ENCODE measurements around the gene PBX2.

The PBX2 gene

DNA sequence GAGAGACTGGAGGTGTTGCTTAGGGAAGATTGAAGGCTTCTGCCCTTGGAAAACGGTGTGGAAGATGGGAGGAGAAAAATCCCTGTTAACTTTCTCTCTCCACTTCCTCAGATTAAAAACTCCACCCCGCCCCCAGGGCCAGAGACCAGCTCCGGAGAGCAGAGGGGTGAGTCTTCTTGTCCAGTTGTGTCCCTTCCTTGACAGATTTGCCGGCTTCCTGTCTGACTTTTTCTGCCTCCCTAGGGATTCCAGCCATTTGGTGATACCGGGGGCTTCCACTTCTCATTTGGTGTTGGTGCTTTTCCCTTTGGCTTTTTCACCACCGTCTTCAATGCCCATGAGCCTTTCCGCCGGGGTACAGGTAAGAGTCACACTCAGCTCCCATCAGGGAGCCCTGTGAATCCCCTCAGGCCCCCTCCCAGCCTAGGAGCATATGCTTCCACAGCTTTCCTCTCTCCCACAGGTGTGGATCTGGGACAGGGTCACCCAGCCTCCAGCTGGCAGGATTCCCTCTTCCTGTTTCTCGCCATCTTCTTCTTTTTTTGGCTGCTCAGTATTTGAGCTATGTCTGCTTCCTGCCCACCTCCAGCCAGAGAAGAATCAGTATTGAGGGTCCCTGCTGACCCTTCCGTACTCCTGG lies 10.1 kb downstream of the PBX2 start:
- no peaks in the 10 kb centered on the region for H3K27me3 ChIP-seq (ENCODE audit: insufficient read depth, low read length)
- no peak overlapping the region for H3K4me3 ChIP-seq (ENCODE audit: low read length)
- peaks cover 27% of the 10 kb centered on the region for H3K36me3 ChIP-seq (ENCODE audit: insufficient read depth, low read length)
- H3K4me1 ChIP-seq (ENCODE audit: insufficient read depth, low read length), result peaks cover 29% of the 10 kb centered on the region
- H2AFZ ChIP-seq (ENCODE audit: low read depth, low read length), result no peak overlapping the region
- no peaks in the 10 kb centered on the region for H3K9me3 ChIP-seq (ENCODE audit: low read length)

DNA sequence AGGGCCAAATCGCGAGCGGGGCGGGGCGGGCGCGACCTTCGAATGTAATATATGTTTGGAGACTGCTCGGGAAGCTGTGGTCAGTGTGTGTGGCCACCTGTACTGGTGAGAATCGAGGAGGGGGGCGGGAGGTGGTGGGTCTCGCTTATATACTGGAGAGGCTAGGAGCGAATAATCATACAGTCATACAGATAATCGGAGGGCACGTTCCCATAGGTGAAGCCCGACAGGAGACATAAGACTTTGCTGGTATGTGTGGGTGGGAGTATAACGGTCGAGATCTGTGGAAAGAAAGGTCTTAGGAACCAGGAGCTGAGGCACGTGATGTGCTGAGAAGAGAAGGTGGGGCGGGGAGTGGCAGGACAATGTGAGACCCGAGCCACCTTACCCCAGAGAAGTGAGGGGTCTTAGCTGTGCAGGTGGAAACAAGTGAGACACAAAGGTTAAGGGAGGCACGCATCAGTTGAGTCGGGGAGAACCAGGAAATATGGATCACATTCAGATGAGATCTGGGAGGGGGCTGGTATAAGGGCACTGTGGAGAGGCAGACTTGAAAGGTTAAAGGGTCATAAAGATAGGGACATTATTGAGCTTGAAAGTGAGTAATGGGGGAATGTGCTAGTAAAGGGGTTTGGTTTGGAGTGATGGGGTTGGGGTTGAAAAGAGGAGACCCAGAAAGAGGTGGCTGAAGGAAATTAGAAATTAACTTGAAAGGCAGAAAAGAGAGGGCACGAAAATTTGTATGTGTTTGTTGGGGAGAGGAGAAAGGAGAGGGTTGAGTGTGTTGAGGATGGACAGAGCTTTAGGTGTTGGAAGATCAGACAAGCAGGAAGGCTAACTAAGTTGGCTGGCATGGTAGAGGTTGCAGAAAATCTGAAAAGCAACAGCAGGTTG lies 11.2 kb downstream of the PBX2 start:
- Histone ChIP-seq H3K36me3 (ENCODE audit: insufficient read depth, low read length) (peaks cover 34% of the 10 kb centered on the region), H3K9me3 (ENCODE audit: low read length) (no peaks in the 10 kb centered on the region), H3K4me1 (ENCODE audit: insufficient read depth, low read length) (peaks cover 37% of the 10 kb centered on the region), H2AFZ (ENCODE audit: low read depth, low read length) (no peak overlapping the region), H3K27me3 (ENCODE audit: insufficient read depth, low read length) (no peaks in the 10 kb centered on the region), H3K4me3 (ENCODE audit: low read length) (peak overlapping the region; percentile 62)

- Histone ChIP-seq H3K4me1 (ENCODE audit: insufficient read depth, low read length) (peaks cover 37% of the 10 kb centered on the region), H3K36me3 (ENCODE audit: insufficient read depth, low read length) (peaks cover 31% of the 10 kb centered on the region), H2AFZ (ENCODE audit: low read depth, low read length) (no peak within 1 kb of the TSS), H3K9me3 (ENCODE audit: low read length) (no peaks in the 10 kb centered on the region), H3K4me3 (ENCODE audit: low read length) (peak within 1 kb of the TSS; percentile 62), H3K27me3 (ENCODE audit: insufficient read depth, low read length) (no peaks in the 10 kb centered on the region)
Observed at GRCh38 chr6:32177788-32178546, 12.0 kb downstream of the PBX2 start, which contains the start of gene RNF5. TSS of gene RNF5 (plus strand) at chr6:32178405. CDS start at chr6:32178512, 107 bp downstream.

DNA sequence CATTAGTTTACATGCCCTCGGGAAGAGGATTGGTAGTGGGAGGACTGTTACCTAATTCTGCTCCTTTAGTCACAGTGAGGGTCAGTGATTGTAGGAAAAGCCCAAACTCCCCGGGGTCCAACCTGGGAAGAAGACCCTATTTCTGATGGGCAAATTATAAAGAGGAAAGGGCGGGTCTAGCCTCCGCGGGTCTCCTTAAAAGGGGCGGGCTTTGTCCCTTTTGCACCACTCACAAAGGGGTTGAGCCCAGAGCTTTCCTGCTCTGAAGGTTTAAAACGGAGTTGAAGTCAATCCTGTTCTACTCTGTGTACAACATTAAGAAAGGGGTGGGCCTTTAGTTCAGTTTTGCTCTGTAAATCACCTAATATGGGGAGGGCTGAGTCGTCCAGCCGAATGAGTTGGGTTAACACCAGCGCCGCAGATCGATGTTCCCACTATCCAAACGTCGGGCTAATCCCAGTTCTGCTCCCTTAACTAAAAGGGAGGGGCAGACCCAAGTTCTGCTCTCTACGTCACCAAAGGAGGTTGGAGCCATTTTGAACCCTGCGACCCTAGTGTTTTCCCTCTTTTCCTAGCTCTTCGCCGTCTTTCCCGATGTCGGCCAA lies 12.7 kb downstream of the PBX2 start:
- Histone ChIP-seq H3K36me3 (ENCODE audit: insufficient read depth, low read length) (peaks cover 24% of the 10 kb centered on the region), H3K9me3 (ENCODE audit: low read length) (no peaks in the 10 kb centered on the region), H3K27me3 (ENCODE audit: insufficient read depth, low read length) (no peaks in the 10 kb centered on the region), H3K4me3 (ENCODE audit: low read length) (peak overlapping the region; percentile 62), H2AFZ (ENCODE audit: low read depth, low read length) (no peak overlapping the region), H3K4me1 (ENCODE audit: insufficient read depth, low read length) (peaks cover 37% of the 10 kb centered on the region)

DNA sequence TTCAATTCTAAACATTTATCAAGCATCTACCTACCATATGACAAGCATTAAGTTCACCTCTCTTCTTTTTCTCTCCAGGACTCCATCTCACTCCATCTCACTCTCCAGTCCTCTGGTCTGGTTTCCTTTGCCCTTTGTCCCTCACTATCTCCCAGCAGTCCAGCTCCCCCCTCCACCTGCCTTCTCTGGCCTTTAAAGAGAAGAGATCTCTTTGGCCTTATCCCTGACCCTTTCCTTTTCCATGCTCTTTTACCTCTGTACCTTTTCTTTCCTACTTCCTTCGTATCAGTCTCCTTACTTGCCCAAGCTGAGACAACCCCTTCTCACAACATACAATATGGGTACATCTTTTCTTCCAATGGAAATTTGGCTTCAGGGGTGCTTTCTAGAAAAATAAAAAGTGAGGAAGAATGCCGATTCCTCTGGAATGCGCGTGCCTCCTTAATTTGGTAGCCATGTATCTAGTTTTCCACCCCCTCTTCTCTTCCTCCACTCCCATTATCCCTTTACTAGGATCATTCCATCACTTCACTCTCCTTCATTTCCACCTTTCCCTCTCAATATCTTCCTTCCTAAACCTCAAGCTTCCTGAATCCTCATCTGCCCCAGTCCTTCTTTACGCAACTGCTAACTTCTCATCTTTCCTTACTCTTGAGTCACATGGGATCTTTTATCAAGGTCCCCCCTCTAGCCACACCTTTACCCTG lies 13.4 kb downstream of the PBX2 start:
- no peaks in the 10 kb centered on the region for H3K27me3 ChIP-seq (ENCODE audit: insufficient read depth, low read length)
- peak overlapping the region; percentile 62 for H3K4me3 ChIP-seq (ENCODE audit: low read length)
- peaks cover 37% of the 10 kb centered on the region for H3K4me1 ChIP-seq (ENCODE audit: insufficient read depth, low read length)
- no peak overlapping the region for H2AFZ ChIP-seq (ENCODE audit: low read depth, low read length)
- peaks cover 19% of the 10 kb centered on the region for H3K36me3 ChIP-seq (ENCODE audit: insufficient read depth, low read length)
- H3K9me3 ChIP-seq (ENCODE audit: low read length), result no peaks in the 10 kb centered on the region

DNA sequence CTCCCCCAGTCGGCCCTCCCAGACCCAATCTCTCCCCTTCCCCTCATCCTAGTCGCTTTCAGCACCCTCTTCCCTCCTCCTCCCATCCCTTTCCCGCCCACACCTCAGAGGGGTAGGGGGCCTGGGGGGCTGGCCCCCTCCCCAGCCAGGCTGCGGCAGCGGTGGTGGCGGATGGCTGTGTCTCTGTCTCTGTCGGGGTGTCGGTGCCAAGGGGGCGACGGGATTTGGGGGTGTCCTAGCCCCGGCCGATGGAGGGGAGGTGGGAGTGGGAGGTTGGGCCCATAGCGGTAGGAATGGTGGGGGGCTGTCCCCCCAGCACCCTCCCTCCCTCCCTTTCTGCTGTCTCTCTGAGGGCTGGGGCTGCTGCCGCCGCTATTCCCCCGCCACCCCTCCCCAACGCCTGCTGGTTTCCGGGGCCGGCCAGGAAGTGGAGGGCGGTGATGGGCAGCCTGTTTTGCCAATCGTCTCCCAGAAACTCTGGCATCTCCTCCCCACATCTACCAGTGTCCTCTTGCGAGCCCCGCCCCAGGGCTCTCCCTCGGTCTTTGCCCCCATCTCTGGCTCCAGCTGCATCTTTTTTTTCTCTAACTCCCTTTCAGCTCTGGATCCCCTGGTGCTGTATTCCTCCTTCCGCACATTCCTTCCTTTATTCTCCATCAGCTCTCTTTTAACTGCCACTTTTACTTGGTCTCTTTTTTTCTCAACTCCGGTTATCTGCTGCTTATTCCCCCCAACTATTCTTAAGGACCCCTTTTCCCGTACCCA lies 14.1 kb downstream of the PBX2 start, which contains the start of gene AGPAT1:
Gene AGPAT1, minus strand, starts transcription at position 374 of the 765 bp plus-strand sequence. CDS start 4,588 bp downstream, outside the sequence.
- Histone ChIP-seq H2AFZ (ENCODE audit: low read depth, low read length) (no peak within 1 kb of the TSS), H3K27me3 (ENCODE audit: insufficient read depth, low read length) (no peaks in the 10 kb centered on the region), H3K9me3 (ENCODE audit: low read length) (no peaks in the 10 kb centered on the region), H3K36me3 (ENCODE audit: insufficient read depth, low read length) (peaks cover 20% of the 10 kb centered on the region), H3K4me1 (ENCODE audit: insufficient read depth, low read length) (peaks cover 37% of the 10 kb centered on the region), H3K4me3 (ENCODE audit: low read length) (peak within 1 kb of the TSS; percentile 62)

DNA sequence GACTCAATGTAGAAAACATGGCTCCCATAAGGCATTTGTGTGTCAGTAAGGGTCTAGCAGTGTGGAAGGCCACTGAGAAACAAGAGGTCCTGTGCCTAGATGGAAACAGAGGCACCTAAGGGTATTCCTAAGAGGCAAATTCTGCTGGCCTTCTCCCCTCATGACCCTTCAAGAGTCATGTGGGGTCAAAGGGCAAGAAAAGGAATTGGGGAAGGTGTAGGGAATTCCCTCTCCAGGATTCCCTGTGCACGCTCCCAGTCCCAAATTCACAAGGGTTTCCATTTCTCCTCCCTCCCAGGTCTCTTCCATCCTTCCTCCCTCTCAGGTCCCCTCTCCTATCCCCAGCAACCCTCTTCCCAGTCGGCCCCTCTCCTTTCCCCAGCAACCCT lies 14.7 kb downstream of the PBX2 start:
- H3K36me3 ChIP-seq (ENCODE audit: insufficient read depth, low read length), result peaks cover 23% of the 10 kb centered on the region
- no peaks in the 10 kb centered on the region for H3K9me3 ChIP-seq (ENCODE audit: low read length)
- H3K4me3 ChIP-seq (ENCODE audit: low read length), result peak overlapping the region; percentile 62
- no peaks in the 10 kb centered on the region for H3K27me3 ChIP-seq (ENCODE audit: insufficient read depth, low read length)
- no peak overlapping the region for H2AFZ ChIP-seq (ENCODE audit: low read depth, low read length)
- peaks cover 37% of the 10 kb centered on the region for H3K4me1 ChIP-seq (ENCODE audit: insufficient read depth, low read length)

- peak overlapping the region; percentile 62 for H3K4me3 ChIP-seq (ENCODE audit: low read length)
Observed at GRCh38 chr6:32174416-32174815, 15.6 kb downstream of the PBX2 start.

GRCh38 chr6:32173051-32173727 lies 16.8 kb downstream of the PBX2 start:
- Histone ChIP-seq H3K4me1 (ENCODE audit: insufficient read depth, low read length) (peaks cover 23% of the 10 kb centered on the region), H3K27me3 (ENCODE audit: insufficient read depth, low read length) (no peaks in the 10 kb centered on the region), H2AFZ (ENCODE audit: low read depth, low read length) (no peak overlapping the region), H3K9me3 (ENCODE audit: low read length) (no peaks in the 10 kb centered on the region), H3K36me3 (ENCODE audit: insufficient read depth, low read length) (peaks cover 38% of the 10 kb centered on the region), H3K4me3 (ENCODE audit: low read length) (no peak overlapping the region)

More at GRCh38 chr6:32174416-32174815, 15.6 kb downstream of the PBX2 start:
- Histone ChIP-seq H3K27me3 (ENCODE audit: insufficient read depth, low read length) (no peaks in the 10 kb centered on the region), H3K4me1 (ENCODE audit: insufficient read depth, low read length) (peaks cover 32% of the 10 kb centered on the region), H3K36me3 (ENCODE audit: insufficient read depth, low read length) (peaks cover 28% of the 10 kb centered on the region), H2AFZ (ENCODE audit: low read depth, low read length) (no peak overlapping the region), H3K9me3 (ENCODE audit: low read length) (no peaks in the 10 kb centered on the region)

- Histone ChIP-seq H3K4me3 (ENCODE audit: low read length) (no peak overlapping the region), H3K36me3 (ENCODE audit: insufficient read depth, low read length) (peaks cover 55% of the 10 kb centered on the region), H2AFZ (ENCODE audit: low read depth, low read length) (no peak overlapping the region), H3K27me3 (ENCODE audit: insufficient read depth, low read length) (no peaks in the 10 kb centered on the region), H3K4me1 (ENCODE audit: insufficient read depth, low read length) (peaks cover 15% of the 10 kb centered on the region), H3K9me3 (ENCODE audit: low read length) (no peaks in the 10 kb centered on the region)
Observed at GRCh38 chr6:32171234-32171633, 18.8 kb downstream of the PBX2 start.

DNA sequence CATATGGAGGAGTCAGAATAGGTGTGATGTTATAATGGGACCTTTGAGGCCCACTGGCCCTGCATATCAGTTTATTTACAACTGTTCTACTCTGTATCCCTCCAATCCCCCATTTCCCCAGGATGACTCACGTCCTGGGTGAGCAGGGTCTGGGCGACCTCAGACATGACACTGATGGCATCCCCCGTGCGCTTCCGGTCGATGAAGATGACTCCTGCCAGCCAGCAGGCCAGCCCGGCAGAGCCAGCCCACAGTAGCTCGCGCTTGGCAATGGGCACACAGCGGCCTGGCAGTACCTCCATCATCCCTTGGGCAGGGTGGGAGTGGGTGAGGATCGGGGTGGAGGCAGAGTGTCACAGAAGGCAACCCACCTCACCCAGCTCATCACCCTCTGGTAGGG lies 19.7 kb downstream of the PBX2 start:
- no peak overlapping the region for H2AFZ ChIP-seq (ENCODE audit: low read depth, low read length)
- peaks cover 59% of the 10 kb centered on the region for H3K36me3 ChIP-seq (ENCODE audit: insufficient read depth, low read length)
- no peaks in the 10 kb centered on the region for H3K27me3 ChIP-seq (ENCODE audit: insufficient read depth, low read length)
- no peak overlapping the region for H3K4me3 ChIP-seq (ENCODE audit: low read length)
- H3K9me3 ChIP-seq (ENCODE audit: low read length), result no peaks in the 10 kb centered on the region
- H3K4me1 ChIP-seq (ENCODE audit: insufficient read depth, low read length), result peaks cover 14% of the 10 kb centered on the region
